GM04503 (cell line): ENCODE results near the gene CLCN7.

ENCODE experiments used
- DNase-seq: peaks from one replicate; pipeline ENCODE4 v3.0.0-alpha.2; 2012; ENCODE audit warnings: low read depth

CLCN7 gene

DNA sequence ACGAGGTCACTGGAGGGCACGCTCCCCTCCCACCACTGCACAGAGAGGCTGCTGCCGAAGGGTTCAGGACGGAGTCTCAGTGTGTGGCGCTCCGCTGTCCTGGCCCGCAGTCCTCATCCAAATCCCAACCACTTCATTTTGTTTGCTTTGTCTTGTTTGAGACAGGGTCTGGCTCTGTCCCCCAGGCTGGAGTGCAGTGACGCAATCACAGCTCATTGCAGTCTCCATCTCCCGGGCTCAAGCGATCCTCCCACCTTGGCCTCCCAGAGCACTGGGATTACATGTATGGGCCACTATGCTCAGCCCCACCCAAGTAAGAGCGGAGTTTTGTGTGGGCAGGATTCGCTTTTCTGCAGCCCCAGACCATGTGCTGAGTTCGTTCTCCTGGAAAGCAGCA lies 73.1 kb downstream of the CLCN7 start:
- DNase-seq, result no peak

- no peak for DNase-seq
Observed at GRCh38 chr16:1401061-1401757, 73.6 kb downstream of the CLCN7 start.

- DNase-seq, result no peak
Observed at GRCh38 chr16:1398826-1399581, 75.8 kb downstream of the CLCN7 start.

GRCh38 chr16:1398351-1398750 lies 76.5 kb downstream of the CLCN7 start:
- no peak for DNase-seq

GRCh38 chr16:1397779-1398178 lies 77.0 kb downstream of the CLCN7 start:
- DNase-seq, result no peak

GRCh38 chr16:1395444-1396031 lies 79.3 kb downstream of the CLCN7 start:
- no peak for DNase-seq
